Esophagus squamous epithelium (tissue), 5 donors: ENCODE measurements around the gene SALL1. TPM values are rescaled to one million over a fixed set of nuclear protein-coding genes. Genes with fewer than 3 reads are reported as not detected.

Experiments
- DNase-seq: peaks from one replicate; lab custom pipeline; 2025; lab: John Stamatoyannopoulos, UW
- H3K27ac ChIP-seq, 4 donors: fragments of 200-600 bp; sonication (generic); one replicate each; pipeline ENCODE4 v1.5.1; 2016 to 2019; ENCODE audit warnings: mild to moderate bottlenecking in 1 of 4
- H3K27me3 ChIP-seq, 4 donors: fragments of 200-600 bp; sonication (generic); 1 replicate in 3 of 4; 2 replicates in 1 of 4; pipeline versions ENCODE4 v1.5.1 to v1.6.0; 2017 to 2021; ENCODE audit warnings: antibody characterized with exemption in 1 of 4
- H3K36me3 ChIP-seq, 3 donors: fragments of 200-600 bp; sonication (generic); one replicate each; pipeline ENCODE4 v1.5.1; 2016 to 2019
- H3K4me1 ChIP-seq, 3 donors: fragments of 200-600 bp; sonication (generic); one replicate each; pipeline ENCODE4 v1.5.1; 2017 to 2019
- H3K4me3 ChIP-seq, 4 donors: fragments of 200-600 bp; sonication (generic); 1 replicate in 3 of 4; 2 replicates in 1 of 4; pipeline ENCODE4 v1.5.1; 2016 to 2019; ENCODE audit warnings: mild to moderate bottlenecking in 2 of 4, moderate library complexity in 1 of 4
- H3K9me3 ChIP-seq, 3 donors: fragments of 200-600 bp; sonication (generic); one replicate each; pipeline ENCODE4 v1.5.1; 2016 to 2019
- CTCF ChIP-seq, 6 experiments: fragments of 450-650 bp in 4 of 6; fragments of 200-600 bp in 2 of 6; sonication (generic) in 2 of 6; IDR thresholded peaks; one replicate each; pipeline ENCODE4 v1.5.1; 2016 to 2019; ENCODE audit warnings: antibody characterized with exemption in 6 of 6, mild to moderate bottlenecking in 4 of 6, moderate library complexity in 4 of 6
- POLR2A ChIP-seq, 4 donors: fragments of 450-650 bp; IDR thresholded peaks; one replicate each; pipeline ENCODE4 v1.6.1; 2017; ENCODE audit warnings: antibody characterized with exemption in 4 of 4, mild to moderate bottlenecking in 4 of 4, moderate library complexity in 3 of 4
- WGBS, 2 donors: methylation state at CpG; one replicate each; pipeline ENCODE4 v1.1.5; 2018; 5-methylcytosine and 5-hydroxymethylcytosine counted together
- intact Hi-C: fragments of 100-400 bp; cut with DNase I; formaldehyde crosslinking; loops from one replicate; pipeline ENCODE4 v1.15.0; 2022
- total RNA-seq, 4 donors: library from RNA; depleted of rRNA; stranded (reverse); fragments of >200 nt; gene quantifications; one replicate each; pipeline ENCODE4 v1.1.0, GENCODE V29; 2016
- donor health status: DM: yes; HTN: yes; CAD: no.

The SALL1 gene
- total RNA-seq, 4 donors from 2014 or later: 0.04 to 0.95 TPM; not detected in 2

- WGBS, 2 donors: 67 to 72% methylated on average over 2 of the region's 2 CpGs
- Histone ChIP-seq H3K27ac (no peak overlapping the region), H3K27me3 (peaks cover 0 to 19% (median 0%) of the 10 kb centered on the region in 4 donors), H3K9me3 (no peaks in the 10 kb centered on the region), H3K4me1 (no peaks in the 10 kb centered on the region), H3K36me3 (no peaks in the 10 kb centered on the region), H3K4me3 (no peak overlapping the region)
- intact Hi-C loops: no loop called here
- no peak for DNase-seq
- TF ChIP-seq POLR2A (IDR thresholded peaks at IDR 0.05) (no peak), CTCF (IDR thresholded peaks at IDR 0.05) (no peak)
Measured at GRCh38 chr16:51106535-51106934, 44.5 kb downstream of the SALL1 start.

GRCh38 chr16:51103590-51103989 is 47.5 kb downstream of the SALL1 start:
- H3K4me1 ChIP-seq: no peaks in the 10 kb centered on the region
- H3K9me3 ChIP-seq: no peaks in the 10 kb centered on the region
- no peak overlapping the region for H3K4me3 ChIP-seq
- H3K36me3 ChIP-seq: no peaks in the 10 kb centered on the region
- DNase-seq: no peak
- TF ChIP-seq POLR2A (IDR thresholded peaks at IDR 0.05) (no peak), CTCF (IDR thresholded peaks at IDR 0.05) (no peak)
- 56 to 61% methylated on average over 4 of the region's 4 CpGs for WGBS, 2 donors
- no peak overlapping the region for H3K27ac ChIP-seq
- peaks cover 0 to 2% (median 0%) of the 10 kb centered on the region in 4 donors for H3K27me3 ChIP-seq
- intact Hi-C loops: no loop called here

- 50 to 52% methylated on average over 2 of the region's 2 CpGs for WGBS, 2 donors
- Histone ChIP-seq H3K27ac (no peak overlapping the region), H3K9me3 (no peaks in the 10 kb centered on the region), H3K4me3 (no peak overlapping the region), H3K27me3 (peaks cover 0 to 13% (median 0%) of the 10 kb centered on the region in 4 donors), H3K36me3 (no peaks in the 10 kb centered on the region), H3K4me1 (no peaks in the 10 kb centered on the region)
- intact Hi-C loops: no loop called here
- no peak for TF ChIP-seq CTCF (IDR thresholded peaks at IDR 0.05)
- no peak for TF ChIP-seq POLR2A (IDR thresholded peaks at IDR 0.05)
- no peak for DNase-seq
Measured at GRCh38 chr16:51097729-51098128, 53.3 kb downstream of the SALL1 start.

- intact Hi-C loops: no loop called here
- WGBS, 2 donors: 43 to 47% methylated on average over 14 to 16 of the region's 16 CpGs
- no peak for TF ChIP-seq POLR2A (IDR thresholded peaks at IDR 0.05)
- no peak for TF ChIP-seq CTCF (IDR thresholded peaks at IDR 0.05)
Measured at GRCh38 chr16:51095890-51096626, 55.0 kb downstream of the SALL1 start.

GRCh38 chr16:51095084-51095881 is 55.8 kb downstream of the SALL1 start:
- Histone ChIP-seq H3K27ac (no peak overlapping the region), H3K9me3 (no peaks in the 10 kb centered on the region), H3K27me3 (peaks cover 0 to 13% (median 0%) of the 10 kb centered on the region in 4 donors), H3K4me1 (no peaks in the 10 kb centered on the region), H3K4me3 (no peak overlapping the region), H3K36me3 (no peaks in the 10 kb centered on the region)
- TF ChIP-seq CTCF (IDR thresholded peaks at IDR 0.05) (no peak), POLR2A (IDR thresholded peaks at IDR 0.05) (no peak)
- intact Hi-C loops: no loop called here
- WGBS, 2 donors: 42 to 44% methylated on average over 18 to 20 of the region's 20 CpGs
- DNase-seq: no peak

More at GRCh38 chr16:51095890-51096626, 55.0 kb downstream of the SALL1 start:
- no peaks in the 10 kb centered on the region for H3K4me1 ChIP-seq
- H3K36me3 ChIP-seq: no peaks in the 10 kb centered on the region
- no peak for DNase-seq
- no peak overlapping the region for H3K4me3 ChIP-seq
- peaks cover 0 to 13% (median 0%) of the 10 kb centered on the region in 4 donors for H3K27me3 ChIP-seq
- H3K27ac ChIP-seq: no peak overlapping the region
- no peaks in the 10 kb centered on the region for H3K9me3 ChIP-seq
